WERI-Rb-1 (cell line): Measurements from ENCODE around the gene RGSL1.

Source experiments
- DNase-seq: peaks from one replicate; pipeline ENCODE4 v3.0.0-alpha.2; 2020
- H3K27ac ChIP-seq: fragments of 250-450 bp; sonication (Bioruptor Pico); 2 replicates; pipeline ENCODE4 v1.5.1; 2020; ENCODE audit warnings: mild to moderate bottlenecking, moderate library complexity
- H3K27me3 ChIP-seq: fragments of 250-450 bp; sonication (Bioruptor Pico); 2 replicates; pipeline ENCODE4 v1.5.1; 2021; ENCODE audit warnings: mild to moderate bottlenecking, low read depth, moderate library complexity; ENCODE audit not compliant: insufficient read depth, severe bottlenecking
- H3K36me3 ChIP-seq: fragments of 250-450 bp; sonication (Bioruptor Pico); 2 replicates; pipeline ENCODE4 v1.5.1; 2020; ENCODE audit warnings: mild to moderate bottlenecking, moderate library complexity
- H3K4me3 ChIP-seq: 2 replicates; pipeline ENCODE4 v1.5.1; 2011; ENCODE audit warnings: low read depth, mild to moderate bottlenecking, control low read depth, low read length
- H3K9me3 ChIP-seq: fragments of 250-450 bp; sonication (Bioruptor Pico); 2 replicates; pipeline ENCODE4 v1.5.1; 2021; ENCODE audit warnings: mild to moderate bottlenecking, moderate library complexity; ENCODE audit not compliant: severe bottlenecking
- TF ChIP-seq, protein P1 (sequence below): IDR thresholded peaks from 2 replicates; pipeline ENCODE4 v1.5.1; 2011; ENCODE audit warnings: low read depth, mild to moderate bottlenecking, control low read depth, inconsistent platforms, low read length

The RGSL1 gene

DNA sequence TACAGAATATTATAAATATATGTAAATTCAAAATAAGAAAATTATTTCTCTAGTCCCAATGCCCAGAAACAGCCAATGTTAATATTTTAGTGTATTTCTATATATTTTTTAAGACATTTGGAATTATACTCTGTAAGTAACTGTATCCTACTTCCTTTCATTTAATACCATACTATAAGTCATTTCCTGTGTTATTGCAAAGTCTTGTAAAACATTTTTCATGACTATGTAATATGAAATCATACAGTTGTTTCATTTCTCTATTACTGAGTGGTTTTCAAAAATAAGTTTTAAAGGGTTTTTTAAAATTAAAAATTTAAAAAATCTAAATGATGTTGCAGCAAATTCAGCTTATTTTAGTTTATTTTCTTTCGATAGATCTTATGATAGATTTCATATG lies 137.1 kb downstream of the RGSL1 start:
- H3K36me3 ChIP-seq = no peaks in the 10 kb centered on the region
- no peak overlapping the region for H3K4me3 ChIP-seq
- TF ChIP-seq, protein P1, sequence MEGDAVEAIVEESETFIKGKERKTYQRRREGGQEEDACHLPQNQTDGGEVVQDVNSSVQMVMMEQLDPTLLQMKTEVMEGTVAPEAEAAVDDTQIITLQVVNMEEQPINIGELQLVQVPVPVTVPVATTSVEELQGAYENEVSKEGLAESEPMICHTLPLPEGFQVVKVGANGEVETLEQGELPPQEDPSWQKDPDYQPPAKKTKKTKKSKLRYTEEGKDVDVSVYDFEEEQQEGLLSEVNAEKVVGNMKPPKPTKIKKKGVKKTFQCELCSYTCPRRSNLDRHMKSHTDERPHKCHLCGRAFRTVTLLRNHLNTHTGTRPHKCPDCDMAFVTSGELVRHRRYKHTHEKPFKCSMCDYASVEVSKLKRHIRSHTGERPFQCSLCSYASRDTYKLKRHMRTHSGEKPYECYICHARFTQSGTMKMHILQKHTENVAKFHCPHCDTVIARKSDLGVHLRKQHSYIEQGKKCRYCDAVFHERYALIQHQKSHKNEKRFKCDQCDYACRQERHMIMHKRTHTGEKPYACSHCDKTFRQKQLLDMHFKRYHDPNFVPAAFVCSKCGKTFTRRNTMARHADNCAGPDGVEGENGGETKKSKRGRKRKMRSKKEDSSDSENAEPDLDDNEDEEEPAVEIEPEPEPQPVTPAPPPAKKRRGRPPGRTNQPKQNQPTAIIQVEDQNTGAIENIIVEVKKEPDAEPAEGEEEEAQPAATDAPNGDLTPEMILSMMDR = no peak
- no peak for DNase-seq
- H3K27ac ChIP-seq = no peak overlapping the region
- H3K27me3 ChIP-seq = no peaks in the 10 kb centered on the region
- no peaks in the 10 kb centered on the region for H3K9me3 ChIP-seq

DNA sequence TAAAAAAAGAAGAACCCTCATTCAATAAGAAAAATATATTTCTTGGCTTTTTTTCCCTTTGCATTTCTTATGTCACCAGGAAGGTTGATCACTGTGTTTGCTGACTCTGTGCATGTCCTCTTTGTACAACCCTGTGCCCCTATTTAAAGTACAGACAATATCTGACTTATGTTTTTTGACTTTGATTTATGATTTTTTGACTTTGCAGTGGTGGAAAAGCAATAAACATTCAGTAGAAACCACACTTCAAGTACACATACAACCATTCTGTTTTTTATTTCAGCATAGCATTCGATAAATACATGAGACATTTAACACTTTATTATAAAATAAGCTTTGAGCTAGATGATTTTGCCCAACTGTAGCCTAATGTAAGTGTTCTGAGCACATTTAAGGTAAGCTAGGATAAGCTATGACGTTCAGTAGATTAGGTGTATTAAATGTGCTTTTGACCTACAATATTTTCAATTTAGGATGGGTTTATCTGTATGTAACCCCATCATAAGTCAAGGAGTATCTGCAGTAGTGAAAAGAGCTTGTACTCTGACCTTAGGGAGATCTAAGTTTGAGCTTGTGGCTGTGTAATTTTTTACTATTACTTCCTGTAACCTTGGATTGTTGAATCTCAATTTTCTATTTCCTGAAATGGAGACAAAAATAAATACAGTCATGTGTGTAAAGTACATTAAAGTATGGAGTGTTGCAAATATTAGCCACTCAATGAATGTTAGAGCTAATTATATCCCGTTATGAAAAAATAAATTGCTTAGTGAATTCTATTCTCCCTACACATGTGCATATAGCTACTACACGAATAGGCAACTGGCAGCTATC lies 137.9 kb downstream of the RGSL1 start:
- no peak for DNase-seq
- no peak overlapping the region for H3K27ac ChIP-seq
- no peaks in the 10 kb centered on the region for H3K27me3 ChIP-seq
- TF ChIP-seq, protein P1 = no peak
- H3K9me3 ChIP-seq = no peaks in the 10 kb centered on the region
- H3K4me3 ChIP-seq = peak overlapping the region; percentile 68
- no peaks in the 10 kb centered on the region for H3K36me3 ChIP-seq

DNA sequence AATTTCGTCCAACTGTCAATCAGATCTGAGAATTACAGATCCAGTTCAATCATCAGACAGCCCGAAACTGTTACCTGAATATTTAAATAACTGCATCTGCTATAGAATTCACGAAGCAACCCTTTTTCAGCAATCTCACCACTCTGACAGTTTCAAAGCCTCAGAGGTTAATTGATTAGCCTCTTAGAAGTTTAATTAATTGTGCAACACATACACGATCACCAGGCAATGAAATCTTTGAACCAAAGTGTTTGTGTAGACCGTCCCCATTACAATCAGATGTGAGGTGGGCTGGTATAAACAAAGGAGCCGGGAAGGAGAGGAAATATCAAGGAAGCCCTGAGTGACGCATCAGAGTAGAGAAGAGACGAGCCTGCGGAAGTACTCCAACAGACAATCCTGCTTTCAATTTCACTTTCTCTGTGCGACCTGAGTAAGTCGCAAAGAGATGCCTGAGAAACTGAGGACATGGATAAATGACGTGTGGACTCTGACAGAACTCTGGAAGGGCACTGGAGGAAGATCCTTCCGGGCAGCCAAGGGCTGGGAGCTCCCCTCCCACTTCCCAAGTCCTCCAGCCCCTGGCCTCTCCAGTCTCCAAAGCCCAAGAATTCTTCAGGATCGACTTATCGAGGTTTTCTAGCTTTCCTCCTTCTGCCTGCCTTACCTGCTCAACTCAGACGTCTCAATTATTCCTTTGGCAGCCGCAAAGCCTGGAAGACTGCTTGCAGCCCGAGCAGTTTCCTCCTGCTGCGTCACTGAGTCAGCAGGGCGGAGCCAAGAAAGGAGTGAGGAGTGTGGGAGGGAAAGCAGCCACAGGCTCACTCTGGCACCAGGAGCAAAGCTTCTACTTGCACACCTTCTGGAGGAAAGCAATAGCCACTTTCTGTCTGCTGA lies 138.8 kb downstream of the RGSL1 start, which contains the start of gene RNASEL:
Gene RNASEL, minus strand, starts transcription at position 757 of the 897 bp plus-strand sequence. CDS start 2,450 bp downstream, outside the sequence.
- Histone ChIP-seq H3K27me3 (no peaks in the 10 kb centered on the region), H3K36me3 (no peaks in the 10 kb centered on the region), H3K27ac (peak within 1 kb of the TSS; percentile 53; the same call in 1 of the 2 replicates), H3K9me3 (no peaks in the 10 kb centered on the region), H3K4me3 (peak within 1 kb of the TSS; percentile 68)
- peak; percentile 46 for DNase-seq
- TF ChIP-seq, protein P1 = no peak

DNA sequence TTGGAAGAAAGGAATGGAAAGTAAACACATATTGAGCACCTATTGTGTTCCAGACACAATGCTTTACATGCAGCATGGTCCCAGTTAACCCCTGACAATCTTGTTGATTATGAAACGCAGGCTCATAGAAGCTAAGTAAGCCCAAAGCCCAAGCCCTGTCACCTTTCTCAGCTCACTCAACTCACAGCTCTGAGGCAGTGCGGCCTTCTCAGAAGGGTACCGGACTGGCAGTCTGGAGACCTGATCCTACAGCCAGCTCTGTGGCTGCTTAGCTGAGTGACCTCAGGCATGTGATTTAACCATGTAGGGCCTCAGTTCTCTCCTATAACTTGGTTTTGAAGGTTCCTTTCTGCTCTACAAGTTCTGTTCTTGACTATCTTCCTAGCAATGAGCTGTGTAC lies 139.6 kb downstream of the RGSL1 start:
- H3K9me3 ChIP-seq = no peaks in the 10 kb centered on the region
- TF ChIP-seq, protein P1 = no peak
- DNase-seq = no peak
- no peak overlapping the region for H3K27ac ChIP-seq
- H3K27me3 ChIP-seq = no peaks in the 10 kb centered on the region
- no peak overlapping the region for H3K4me3 ChIP-seq
- H3K36me3 ChIP-seq = no peaks in the 10 kb centered on the region

DNA sequence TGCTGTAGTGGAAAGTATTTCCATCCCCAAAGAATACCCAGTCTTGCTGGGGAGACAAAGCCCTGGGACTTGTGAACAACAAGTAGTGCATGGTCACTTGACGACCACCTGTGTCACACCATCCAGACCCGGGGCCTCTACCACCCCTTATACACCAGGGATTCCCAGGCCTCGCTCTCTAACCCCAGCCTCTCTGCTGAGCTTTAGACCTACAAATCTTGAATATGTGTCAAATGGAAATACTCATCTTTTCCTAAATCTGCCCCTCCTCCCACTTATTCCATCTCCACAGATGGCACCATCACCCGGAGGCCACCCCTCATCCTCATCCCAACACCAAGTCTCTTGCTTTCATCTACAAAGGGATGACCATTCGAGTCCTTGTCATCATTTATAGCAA lies 140.0 kb downstream of the RGSL1 start:
- Histone ChIP-seq H3K27ac (no peak overlapping the region), H3K36me3 (no peaks in the 10 kb centered on the region), H3K9me3 (no peaks in the 10 kb centered on the region), H3K4me3 (no peak overlapping the region), H3K27me3 (no peaks in the 10 kb centered on the region)
- TF ChIP-seq, protein P1 = no peak
- no peak for DNase-seq
